Measurements from ENCODE around the gene OSBPL9. TPM values are rescaled to one million over a fixed set of nuclear protein-coding genes. Genes with fewer than 3 reads are reported as not detected.

OSBPL9 gene, protein sequence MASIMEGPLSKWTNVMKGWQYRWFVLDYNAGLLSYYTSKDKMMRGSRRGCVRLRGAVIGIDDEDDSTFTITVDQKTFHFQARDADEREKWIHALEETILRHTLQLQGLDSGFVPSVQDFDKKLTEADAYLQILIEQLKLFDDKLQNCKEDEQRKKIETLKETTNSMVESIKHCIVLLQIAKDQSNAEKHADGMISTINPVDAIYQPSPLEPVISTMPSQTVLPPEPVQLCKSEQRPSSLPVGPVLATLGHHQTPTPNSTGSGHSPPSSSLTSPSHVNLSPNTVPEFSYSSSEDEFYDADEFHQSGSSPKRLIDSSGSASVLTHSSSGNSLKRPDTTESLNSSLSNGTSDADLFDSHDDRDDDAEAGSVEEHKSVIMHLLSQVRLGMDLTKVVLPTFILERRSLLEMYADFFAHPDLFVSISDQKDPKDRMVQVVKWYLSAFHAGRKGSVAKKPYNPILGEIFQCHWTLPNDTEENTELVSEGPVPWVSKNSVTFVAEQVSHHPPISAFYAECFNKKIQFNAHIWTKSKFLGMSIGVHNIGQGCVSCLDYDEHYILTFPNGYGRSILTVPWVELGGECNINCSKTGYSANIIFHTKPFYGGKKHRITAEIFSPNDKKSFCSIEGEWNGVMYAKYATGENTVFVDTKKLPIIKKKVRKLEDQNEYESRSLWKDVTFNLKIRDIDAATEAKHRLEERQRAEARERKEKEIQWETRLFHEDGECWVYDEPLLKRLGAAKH
- total RNA-seq (ENCODE audit: unreplicated experiment): 91.2 TPM
- long read RNA-seq, transcript OSBPL9-203 (24 exons, 2,893 nt): major isoform, 17 of 53 reads
- long read RNA-seq, transcript OSBPL9-222 (21 exons, 2,210 nt): minor isoform, 12 of 53 reads
- long read RNA-seq, partial matches to known transcripts: 5 of 53 reads
- long read RNA-seq, other reads (novel, unspliced or antisense): 17 of 53 reads

DNA sequence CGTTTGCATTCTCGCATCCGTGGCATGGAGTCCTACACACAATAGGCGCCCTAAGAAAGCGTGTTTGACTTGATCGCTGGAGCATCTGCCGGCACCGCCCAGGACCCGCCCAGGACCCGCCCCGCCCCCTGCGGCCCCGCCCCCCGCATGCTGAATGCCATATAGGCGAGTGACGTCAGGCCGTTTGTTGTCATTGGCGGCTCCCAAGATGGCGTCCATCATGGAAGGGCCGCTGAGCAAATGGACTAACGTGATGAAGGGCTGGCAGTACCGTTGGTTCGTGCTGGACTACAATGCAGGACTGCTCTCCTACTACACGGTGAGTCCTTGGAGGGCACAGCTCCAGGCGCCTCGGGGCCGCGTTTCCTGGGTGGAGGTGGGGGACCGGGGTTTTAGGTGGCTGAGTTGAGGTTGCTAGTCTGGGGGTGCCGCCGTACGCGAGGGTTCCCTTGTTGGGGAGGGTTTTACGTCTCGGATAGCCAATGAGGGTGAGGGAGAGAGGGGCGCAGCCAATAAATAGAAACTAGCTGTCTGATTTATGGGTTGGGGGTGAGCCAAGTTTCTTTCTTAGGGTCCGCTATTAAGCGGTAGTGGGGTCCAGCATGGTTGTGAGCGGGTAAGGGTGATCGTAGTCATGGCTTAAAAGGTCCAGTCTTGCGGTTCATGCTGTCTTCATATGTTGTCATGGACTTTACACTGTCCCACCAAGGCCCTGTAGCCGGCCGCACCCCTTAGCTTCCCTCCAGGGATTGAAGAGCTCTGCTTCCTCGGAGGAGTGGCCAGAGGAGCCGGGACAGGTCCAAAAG lies at the start of gene OSBPL9:
OSBPL9 (plus strand) TSS at position 190 of the 806 bp plus-strand sequence; CDS start at position 209, 19 bp downstream.
- no peaks in the 10 kb centered on the region for H3K36me3 Mint-ChIP-seq (ENCODE audit: low read depth, unreplicated experiment)
- peaks cover 1% of the 10 kb centered on the region for H3K27me3 Mint-ChIP-seq (ENCODE audit: unreplicated experiment)
- H3K27ac Mint-ChIP-seq (ENCODE audit: unreplicated experiment): peak within 1 kb of the TSS; percentile 96
- TF ChIP-seq, protein P1, sequence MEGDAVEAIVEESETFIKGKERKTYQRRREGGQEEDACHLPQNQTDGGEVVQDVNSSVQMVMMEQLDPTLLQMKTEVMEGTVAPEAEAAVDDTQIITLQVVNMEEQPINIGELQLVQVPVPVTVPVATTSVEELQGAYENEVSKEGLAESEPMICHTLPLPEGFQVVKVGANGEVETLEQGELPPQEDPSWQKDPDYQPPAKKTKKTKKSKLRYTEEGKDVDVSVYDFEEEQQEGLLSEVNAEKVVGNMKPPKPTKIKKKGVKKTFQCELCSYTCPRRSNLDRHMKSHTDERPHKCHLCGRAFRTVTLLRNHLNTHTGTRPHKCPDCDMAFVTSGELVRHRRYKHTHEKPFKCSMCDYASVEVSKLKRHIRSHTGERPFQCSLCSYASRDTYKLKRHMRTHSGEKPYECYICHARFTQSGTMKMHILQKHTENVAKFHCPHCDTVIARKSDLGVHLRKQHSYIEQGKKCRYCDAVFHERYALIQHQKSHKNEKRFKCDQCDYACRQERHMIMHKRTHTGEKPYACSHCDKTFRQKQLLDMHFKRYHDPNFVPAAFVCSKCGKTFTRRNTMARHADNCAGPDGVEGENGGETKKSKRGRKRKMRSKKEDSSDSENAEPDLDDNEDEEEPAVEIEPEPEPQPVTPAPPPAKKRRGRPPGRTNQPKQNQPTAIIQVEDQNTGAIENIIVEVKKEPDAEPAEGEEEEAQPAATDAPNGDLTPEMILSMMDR (IDR thresholded peaks at IDR 0.05; ENCODE audit: unreplicated experiment): no peak
- DNase-seq (ENCODE audit: low spot score): peak; percentile 87
- H3K4me3 Mint-ChIP-seq (ENCODE audit: unreplicated experiment): peak within 1 kb of the TSS; percentile 99
- H3K4me1 Mint-ChIP-seq (ENCODE audit: unreplicated experiment): peaks cover 38% of the 10 kb centered on the region
- no peaks in the 10 kb centered on the region for H3K9me3 Mint-ChIP-seq (ENCODE audit: unreplicated experiment)

DNA sequence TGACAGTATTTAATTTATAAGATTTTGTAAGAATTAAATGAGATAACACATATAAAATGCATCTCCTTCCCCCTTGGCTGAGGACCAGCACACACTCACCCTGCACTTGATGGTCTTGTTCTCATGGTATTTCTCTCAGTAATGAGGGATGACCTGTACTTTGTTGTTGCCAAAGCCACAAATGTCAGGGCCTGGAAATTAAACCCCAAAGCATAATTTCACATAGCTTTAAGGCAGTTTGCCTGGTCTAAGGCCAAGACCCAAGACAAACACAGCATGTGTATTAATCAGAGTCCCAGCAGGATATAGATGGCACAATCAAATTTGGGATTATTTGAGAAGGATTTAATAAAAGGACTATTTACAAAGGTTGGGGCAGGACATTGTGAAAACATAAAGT lies 49.2 kb upstream of the OSBPL9 start:
- Mint-ChIP-seq H3K9me3 (ENCODE audit: unreplicated experiment) (no peaks in the 10 kb centered on the region), H3K36me3 (ENCODE audit: low read depth, unreplicated experiment) (no peaks in the 10 kb centered on the region), H3K4me1 (ENCODE audit: unreplicated experiment) (peaks cover 36% of the 10 kb centered on the region), H3K27ac (ENCODE audit: unreplicated experiment) (no peak overlapping the region), H3K27me3 (ENCODE audit: unreplicated experiment) (peaks cover 9% of the 10 kb centered on the region), H3K4me3 (ENCODE audit: unreplicated experiment) (no peak overlapping the region)
- no peak for DNase-seq (ENCODE audit: low spot score)
- TF ChIP-seq, protein P1 (IDR thresholded peaks at IDR 0.05; ENCODE audit: unreplicated experiment): no peak

DNA sequence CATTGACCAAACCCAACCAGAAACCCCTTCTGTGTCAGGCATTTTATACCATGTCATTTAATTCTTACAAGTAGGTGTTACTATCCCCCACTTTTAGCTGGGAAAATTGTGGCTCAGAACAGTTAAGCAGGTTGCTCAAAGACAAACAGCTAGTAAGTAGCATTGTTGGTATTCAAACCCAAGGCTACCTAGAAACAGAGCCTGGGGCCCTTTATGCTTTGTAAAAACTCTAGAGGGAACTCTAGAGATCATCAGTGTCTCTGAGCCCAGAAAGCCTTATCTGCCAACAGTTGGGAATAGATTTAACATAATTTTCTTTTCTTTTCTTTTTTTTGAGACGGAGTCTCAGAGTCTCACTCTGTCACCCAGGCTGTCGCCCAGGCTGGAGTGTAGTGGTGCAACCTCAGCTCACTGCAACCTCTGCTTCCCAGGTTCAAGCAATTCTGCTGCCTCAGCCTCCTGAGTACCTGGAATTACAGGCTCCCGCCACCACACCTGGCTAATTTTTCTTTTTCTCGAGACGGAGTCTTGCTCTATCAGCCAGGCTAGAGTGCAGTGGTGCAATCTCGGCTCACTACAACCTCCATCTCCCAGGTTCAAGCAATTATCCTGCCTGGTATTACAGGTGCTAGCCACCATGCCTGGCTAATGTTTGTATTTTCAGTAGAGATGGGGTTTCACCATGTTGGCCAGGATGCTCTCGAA lies 48.5 kb upstream of the OSBPL9 start:
- Mint-ChIP-seq H3K27ac (ENCODE audit: unreplicated experiment) (no peak overlapping the region), H3K4me3 (ENCODE audit: unreplicated experiment) (no peak overlapping the region), H3K9me3 (ENCODE audit: unreplicated experiment) (no peaks in the 10 kb centered on the region), H3K4me1 (ENCODE audit: unreplicated experiment) (peaks cover 36% of the 10 kb centered on the region), H3K27me3 (ENCODE audit: unreplicated experiment) (peaks cover 9% of the 10 kb centered on the region), H3K36me3 (ENCODE audit: low read depth, unreplicated experiment) (no peaks in the 10 kb centered on the region)
- DNase-seq (ENCODE audit: low spot score): no peak
- TF ChIP-seq, protein P1 (IDR thresholded peaks at IDR 0.05; ENCODE audit: unreplicated experiment): no peak

DNA sequence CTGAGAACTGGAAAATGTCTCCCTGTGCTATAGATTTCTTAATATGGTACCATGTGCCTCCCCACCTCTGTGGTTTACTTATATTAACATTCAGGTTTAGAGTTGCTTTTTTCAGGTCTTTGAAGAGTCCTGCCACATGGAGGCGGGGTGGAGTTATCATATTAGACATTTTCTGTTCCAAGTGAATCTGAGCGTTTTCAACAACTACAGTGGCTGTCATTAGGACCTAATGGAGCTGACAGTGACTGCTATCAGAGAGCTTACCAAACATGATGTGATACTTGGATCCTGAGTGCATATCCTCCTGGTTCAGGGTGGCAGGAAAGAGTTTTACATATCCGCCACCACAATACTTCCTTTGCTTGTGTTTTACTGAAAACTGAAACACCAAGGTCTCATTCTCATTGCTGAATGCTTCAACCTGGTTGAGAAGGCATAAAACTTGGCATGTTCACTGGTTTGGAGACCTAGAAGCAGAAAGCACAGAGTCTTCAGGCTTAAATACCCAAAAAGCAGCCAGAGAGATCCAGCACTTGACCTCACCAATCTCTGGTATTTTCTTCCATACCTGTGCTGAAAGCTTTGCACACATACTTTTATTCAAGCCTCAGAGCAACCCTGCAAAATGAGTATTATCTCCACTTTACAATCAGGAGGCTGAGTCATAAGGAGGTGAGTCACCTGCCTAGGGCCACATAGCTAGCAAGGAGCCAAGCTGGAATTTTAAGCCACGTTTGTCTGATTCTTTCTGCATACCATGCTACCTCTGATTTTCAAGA lies 47.4 kb upstream of the OSBPL9 start:
- peaks cover 9% of the 10 kb centered on the region for H3K27me3 Mint-ChIP-seq (ENCODE audit: unreplicated experiment)
- H3K36me3 Mint-ChIP-seq (ENCODE audit: low read depth, unreplicated experiment): no peaks in the 10 kb centered on the region
- no peak overlapping the region for H3K4me3 Mint-ChIP-seq (ENCODE audit: unreplicated experiment)
- no peak for DNase-seq (ENCODE audit: low spot score)
- H3K27ac Mint-ChIP-seq (ENCODE audit: unreplicated experiment): peak overlapping the region; percentile 96
- TF ChIP-seq, protein P1 (IDR thresholded peaks at IDR 0.05; ENCODE audit: unreplicated experiment): no peak
- H3K9me3 Mint-ChIP-seq (ENCODE audit: unreplicated experiment): no peaks in the 10 kb centered on the region
- peaks cover 36% of the 10 kb centered on the region for H3K4me1 Mint-ChIP-seq (ENCODE audit: unreplicated experiment)
